Measurements from ENCODE around the gene VSTM2B.

Gene VSTM2B

DNA sequence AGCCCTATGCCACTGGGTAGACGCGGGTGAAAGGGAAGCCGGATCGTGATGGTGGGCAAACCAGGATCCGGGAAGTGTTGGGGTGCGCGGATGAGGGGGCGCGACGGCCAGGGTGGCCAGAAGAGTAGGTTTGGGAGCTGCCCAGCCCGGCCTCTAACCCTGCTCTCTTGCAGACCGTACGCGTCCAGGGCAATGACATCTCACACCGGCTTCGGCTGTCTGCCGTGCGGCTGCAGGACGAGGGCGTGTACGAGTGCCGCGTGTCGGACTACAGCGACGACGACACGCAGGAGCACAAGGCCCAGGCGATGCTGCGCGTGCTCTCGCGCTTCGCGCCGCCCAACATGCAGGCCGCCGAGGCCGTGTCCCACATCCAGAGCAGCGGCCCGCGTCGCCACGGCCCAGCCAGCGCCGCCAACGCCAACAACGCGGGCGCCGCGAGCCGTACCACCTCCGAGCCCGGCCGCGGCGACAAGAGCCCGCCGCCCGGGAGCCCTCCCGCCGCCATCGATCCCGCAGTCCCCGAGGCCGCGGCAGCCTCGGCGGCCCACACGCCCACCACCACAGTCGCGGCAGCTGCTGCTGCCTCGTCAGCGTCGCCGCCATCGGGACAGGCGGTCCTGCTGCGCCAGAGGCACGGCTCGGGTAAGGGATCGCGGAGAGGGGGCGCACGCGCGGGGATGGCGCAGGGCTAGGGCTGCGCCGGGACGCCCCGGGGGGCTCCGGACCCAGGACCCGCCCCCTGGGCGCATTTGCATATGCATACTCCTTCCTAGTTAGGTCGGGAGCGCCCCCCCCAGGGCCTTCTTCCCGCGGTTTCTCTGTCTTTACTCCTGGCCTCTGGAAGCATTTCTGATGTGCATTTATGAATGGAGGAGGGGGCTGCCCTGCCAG lies 4.1 kb downstream of the VSTM2B start:
- no peak for DNase-seq (ENCODE audit: low read depth, low spot score)

DNA sequence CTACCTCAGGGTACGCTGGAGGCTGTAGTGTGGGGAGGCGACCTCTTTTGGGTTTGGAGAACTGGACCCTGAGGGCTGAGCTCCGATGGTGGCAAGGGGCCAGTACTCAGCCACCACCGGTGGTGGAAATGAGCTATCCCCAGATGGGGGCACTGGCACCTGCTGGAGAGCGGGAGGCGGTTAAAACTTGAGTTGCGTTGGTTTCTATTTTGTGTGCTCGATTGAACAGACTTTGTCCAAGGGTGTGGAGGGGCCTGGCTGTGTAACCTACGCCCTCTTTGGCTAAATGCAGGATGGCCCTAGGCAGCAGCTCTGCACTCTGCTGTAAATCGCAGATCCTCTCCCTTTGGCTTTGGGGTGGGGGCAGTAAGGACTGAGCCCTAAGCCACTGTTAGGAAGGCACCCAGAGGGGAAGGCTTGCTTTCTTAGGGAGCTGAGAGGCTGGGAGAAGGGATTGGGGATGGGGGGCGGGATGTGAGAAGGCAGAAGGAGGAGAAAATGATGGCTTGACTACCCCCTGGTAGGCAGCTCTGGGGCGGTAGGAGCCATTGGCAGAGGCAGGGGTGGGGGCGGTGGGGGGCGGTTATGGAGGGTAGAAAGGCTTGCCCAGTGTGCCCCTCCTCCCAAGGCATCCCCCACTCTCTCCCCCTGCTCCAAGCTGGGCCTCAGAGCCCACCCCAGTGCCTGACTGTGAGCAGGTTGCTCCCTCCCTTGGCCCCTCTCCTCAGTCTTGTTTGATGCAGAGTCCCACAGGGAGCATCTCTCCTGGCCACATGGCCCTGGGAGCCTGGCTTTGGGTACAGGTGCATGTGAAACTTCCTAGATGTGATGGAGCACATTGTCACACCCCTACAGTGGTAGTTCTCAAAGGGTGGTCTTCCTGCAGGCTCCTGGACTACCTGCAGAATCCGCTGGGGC lies 5.0 kb downstream of the VSTM2B start:
- no peak for DNase-seq (ENCODE audit: low read depth, low spot score)

DNA sequence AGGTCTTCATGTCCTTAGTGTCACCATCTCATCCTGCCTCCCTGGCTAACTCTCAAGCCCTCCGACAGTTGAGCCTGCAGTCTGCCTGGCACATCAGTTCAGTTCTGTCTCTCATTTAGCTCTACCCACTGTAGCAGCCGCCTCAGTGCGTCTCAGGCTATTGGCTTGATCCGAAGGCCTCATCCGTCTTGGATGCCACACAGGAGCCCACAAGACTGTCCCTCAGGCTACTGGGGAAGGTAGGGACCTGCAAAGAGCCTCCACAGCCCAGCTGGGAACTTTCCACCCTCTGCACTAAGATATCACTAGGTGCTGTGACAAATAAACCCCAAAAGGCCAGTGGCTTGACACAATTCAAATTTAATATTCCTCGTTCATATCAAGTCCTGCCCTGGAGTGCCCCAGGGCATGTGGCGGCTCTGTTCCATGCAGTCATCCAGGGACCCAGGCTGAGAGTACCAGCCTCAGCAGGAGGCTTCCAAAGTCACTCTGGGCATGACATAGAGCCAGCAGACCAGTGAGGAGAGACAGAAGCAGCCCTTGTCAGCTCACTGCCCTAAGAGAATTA lies 5.7 kb downstream of the VSTM2B start:
- DNase-seq (ENCODE audit: low read depth, low spot score), result no peak

DNA sequence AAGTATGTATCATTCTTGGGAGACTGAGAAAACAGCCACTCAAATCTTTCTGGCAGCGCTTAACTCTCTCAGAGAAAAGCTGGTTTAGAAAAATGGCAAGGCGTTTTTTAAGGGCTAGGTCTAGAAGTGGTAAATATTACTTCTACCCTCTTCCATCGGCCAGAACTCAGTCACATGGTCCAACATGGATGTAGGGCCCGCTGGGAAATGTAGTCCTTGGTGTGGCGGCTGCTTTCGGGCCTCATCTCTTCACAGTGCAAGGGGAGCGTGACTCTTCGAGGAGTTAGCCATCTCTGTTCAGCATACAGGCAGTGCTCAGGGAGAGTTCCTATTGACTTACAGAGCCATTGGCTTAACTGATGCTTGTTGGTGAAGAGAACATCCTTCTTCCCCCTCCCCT lies 6.3 kb downstream of the VSTM2B start:
- DNase-seq (ENCODE audit: low read depth, low spot score), result no peak

DNA sequence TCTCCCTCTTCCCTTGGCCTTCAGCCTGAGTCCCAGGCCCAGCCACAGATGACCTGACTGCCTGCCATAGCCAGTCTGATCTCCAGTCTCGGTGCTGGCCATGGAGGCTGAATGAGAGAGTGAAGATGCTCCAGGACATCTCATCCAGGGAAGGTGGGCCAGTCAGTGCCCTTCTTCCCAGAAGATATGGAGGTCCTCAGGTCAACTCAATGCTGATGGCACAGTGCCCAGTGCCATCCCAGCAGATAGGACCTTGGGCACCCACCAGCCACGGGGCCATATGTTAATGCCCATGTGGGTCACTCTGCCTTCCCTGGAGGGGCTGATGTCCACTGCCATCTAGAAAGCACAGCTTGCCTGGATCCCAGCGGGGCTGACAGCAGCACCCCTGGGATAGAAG lies 7.2 kb downstream of the VSTM2B start:
- DNase-seq (ENCODE audit: low read depth, low spot score), result no peak

DNA sequence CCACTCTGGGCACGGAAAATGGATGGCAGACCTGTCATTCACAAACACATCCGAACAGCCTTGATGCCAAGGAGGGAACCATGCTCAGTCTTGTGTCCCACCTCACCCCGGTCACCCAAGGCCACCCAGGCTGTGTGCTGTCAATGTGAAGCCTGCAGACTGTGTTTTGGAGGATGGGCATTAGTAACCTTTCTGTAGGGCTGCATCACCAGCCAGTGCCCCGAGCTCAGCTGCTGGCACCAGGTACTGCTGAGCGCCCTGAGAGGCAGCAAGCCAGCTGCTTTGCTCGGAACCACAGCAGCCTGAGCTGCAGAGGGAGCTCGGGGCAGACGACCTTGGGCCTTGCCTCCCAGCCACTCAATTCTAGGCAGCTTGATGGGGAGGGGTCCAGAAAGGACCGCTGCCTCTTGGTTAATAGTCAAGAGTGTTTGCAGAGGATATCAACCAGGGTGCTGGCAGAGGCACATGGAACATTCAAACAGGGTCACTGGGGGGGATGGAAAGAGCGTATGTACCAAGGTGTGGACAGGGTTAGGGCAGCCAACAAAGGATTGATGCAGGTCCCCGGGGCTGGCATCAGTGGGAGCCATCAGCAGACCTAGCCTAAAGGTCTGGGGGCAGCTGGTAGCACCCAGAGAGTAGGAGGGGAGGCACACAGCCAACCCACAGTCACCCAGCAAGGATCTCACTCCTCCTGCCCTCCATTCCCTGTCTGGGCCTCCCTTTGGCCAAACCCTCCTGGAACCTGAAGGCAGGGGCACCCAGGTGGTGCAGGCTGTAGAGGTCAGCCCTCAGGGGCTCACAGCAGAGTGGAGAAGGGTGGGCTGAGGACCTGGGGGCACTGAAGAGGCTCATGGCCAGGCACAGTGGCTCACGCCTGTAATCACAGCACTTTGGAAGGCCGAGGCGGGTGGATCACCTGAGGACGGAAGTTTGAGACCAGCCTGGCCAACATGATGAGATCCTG lies 8.1 kb downstream of the VSTM2B start:
- no peak for DNase-seq (ENCODE audit: low read depth, low spot score)

DNA sequence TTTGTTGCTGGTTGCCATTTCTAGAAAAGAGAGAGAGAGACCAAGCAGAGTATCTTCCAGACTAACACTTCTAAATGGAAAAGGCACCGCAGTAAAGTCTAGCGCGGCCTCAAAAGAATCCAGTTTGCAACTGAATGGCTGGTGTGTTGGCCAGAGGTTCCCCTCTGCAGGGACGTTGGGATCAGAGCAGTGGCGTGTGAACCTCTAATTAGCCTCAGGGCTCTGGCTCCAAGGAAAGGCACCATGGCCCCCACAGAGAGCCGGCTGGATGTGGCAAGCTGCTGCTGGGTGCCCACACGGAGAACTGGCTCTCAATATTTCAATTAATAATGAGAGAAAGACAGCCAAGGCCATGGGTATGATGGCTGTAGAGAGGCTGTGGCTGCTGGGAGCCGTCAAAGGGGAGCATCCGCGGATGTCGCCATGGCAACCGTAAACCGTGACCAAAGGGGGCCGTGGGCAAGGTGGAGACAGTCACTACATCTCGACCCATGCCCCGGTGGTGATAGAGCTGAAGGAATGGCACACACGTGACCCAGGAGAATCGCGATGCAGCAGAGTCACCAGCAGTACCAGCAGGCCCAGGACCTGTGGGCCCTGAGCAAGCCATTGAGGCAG lies 9.5 kb downstream of the VSTM2B start:
- DNase-seq (ENCODE audit: low read depth, low spot score), result no peak

DNA sequence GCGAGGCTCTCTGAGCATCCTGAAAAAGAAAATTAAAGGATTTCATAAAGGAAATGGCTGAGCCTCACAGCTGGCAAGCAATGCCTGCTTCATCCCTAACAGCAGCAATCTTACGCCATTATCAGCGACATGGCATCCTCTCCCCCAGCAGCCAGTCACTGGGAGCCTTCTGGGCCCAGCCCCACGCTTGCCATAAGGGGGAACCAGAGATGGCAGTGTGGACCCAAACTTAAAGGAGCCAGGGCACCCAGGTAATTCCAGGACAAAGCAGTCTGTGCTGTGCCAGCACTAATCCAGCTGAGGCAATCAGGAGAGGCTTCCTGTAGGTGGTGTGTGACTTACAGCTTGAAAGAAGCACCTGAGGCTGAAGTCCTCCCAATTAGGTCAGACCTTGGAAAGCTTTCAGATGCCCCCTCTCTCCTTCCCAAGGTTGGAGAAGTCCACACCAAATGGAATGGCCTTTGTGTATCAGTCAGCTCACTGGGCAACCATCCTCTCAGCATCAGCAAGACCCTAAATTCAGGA lies 10.3 kb downstream of the VSTM2B start:
- DNase-seq (ENCODE audit: low read depth, low spot score), result no peak

DNA sequence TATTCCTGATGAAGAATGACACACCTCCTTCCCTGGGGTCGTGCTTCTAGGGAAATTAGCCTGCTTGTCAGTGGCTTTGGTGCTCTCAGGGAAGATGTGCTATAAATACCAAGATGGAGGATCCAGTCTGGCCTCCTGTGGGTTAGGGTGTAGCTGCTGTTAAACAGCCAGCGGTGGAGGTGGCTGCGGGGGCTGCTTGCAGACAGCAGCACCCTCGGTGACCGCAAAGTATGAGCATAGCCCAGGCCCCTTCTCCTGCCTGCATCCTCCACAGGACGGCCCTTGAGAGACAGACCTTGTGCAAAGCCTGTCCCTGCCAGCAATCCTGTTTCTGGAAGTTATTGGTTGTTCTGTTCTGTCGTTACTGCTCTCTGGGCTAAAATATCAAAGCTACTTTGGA lies 11.4 kb downstream of the VSTM2B start:
- DNase-seq (ENCODE audit: low read depth, low spot score), result no peak

DNA sequence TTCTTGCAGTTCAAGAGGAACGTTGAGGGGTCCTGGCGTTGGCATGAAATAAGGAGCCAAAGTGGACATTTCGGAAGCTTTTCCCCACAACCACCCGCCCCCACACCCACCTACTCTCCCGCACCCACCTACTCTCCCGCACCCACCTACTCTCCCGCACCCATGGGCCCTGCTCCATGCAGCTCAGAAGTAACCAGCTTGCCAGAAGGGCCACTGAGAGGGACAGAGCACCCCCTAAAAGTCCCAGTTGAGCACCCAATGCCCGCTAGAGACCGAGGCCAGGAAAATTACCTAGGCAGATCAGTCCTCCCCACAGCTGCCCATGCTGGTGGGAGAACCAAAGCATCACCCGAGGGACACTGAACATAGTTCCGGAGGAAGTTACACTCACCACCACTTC lies 11.8 kb downstream of the VSTM2B start:
- DNase-seq (ENCODE audit: low read depth, low spot score), result no peak

DNA sequence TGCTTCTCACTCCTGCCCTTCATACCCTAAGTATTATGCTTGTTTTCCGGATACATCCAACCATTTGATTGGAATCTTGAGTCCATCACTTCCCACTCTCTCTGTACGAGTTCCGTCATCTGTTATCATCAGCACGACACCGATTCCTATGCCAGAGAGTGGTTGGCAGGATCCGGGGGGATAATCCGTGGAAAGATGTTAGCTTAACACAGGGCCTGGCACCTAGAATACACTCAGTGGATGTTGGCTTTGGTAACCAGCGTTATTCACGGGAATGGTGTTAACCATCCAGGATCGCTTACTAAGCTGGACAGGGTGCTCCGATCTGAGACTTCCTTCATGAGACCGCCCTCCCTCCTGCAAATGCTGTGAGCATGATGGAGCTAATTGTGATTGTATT lies 12.4 kb downstream of the VSTM2B start:
- DNase-seq (ENCODE audit: low read depth, low spot score), result no peak

DNA sequence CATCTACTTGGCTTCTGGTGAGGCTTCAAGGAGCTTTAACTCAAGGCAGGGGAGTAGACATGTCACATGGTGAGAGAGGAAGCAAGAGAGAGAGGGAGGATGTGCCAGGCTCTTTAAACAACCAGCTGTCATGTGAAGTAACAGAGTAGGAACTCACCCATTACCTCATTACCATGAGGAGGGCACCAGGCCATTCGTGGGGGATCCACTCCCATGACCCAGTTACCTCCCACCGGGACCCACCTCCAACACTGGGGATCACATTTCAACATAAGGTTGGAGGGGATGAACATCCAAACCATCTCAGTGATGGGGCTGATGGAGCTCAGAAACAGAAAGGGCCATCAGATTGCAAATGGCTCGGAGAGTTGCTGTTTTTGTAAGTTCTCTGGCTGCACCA lies 12.9 kb downstream of the VSTM2B start:
- DNase-seq (ENCODE audit: low read depth, low spot score), result no peak

DNA sequence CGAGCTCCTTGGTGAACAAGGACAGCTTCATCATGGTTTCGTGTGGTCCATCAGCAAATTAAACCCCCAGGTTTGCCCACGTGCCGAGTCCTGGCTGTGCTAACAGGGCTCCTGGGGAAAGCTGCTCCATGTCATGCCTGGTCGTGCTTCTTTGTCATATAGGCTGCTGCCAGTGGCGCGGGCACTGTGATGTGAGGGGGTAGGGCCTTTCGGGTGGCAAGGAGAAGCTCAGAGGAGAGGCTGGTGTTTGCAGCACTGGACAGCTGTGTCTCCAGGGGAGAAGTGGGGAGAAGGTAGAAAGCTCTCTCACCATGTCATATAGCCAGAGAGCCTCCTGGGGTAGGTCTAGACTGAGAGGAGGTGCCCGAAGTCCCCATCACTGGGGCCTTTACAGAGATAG lies 13.3 kb downstream of the VSTM2B start:
- DNase-seq (ENCODE audit: low read depth, low spot score), result no peak

DNA sequence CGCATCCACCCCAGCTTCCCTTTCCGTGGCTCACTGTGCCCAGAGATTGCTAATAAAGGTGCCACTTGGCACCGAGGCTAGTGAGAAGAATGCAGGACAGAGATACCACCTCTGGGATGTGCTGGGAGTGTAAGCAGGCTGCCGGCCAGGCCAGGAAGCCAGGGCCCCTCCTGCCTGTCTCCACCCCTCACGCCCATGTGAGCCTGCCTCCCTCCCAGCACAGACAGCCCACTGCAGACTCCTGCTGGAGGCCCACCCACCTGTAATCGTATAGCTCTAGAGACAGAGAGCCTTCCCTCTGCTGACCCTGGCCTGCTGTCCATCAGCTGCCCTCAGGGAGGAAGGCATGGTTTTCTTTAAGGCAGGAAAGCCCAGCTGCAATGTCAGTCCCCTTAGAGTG lies 13.9 kb downstream of the VSTM2B start:
- no peak for DNase-seq (ENCODE audit: low read depth, low spot score)

DNA sequence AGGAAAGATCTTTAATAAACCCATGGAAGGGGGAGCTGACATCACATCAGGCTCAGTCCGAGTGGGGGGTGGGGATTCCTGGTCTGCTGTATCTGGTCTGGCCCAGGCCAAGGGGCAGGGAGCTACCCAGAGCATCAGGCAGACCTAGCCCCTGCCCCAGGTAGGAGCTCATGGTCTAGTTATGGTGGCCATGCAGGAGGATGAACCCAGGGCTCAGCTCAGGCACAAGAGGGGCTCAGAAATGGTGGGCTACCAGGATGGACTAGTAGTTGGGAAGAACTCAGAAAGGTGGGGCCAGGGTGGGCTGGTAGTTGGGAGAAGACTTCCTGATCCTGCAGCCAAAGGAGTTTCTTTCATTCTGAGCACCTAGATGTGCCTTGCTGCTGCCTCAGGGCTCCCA lies 14.3 kb downstream of the VSTM2B start:
- no peak for DNase-seq (ENCODE audit: low read depth, low spot score)

DNA sequence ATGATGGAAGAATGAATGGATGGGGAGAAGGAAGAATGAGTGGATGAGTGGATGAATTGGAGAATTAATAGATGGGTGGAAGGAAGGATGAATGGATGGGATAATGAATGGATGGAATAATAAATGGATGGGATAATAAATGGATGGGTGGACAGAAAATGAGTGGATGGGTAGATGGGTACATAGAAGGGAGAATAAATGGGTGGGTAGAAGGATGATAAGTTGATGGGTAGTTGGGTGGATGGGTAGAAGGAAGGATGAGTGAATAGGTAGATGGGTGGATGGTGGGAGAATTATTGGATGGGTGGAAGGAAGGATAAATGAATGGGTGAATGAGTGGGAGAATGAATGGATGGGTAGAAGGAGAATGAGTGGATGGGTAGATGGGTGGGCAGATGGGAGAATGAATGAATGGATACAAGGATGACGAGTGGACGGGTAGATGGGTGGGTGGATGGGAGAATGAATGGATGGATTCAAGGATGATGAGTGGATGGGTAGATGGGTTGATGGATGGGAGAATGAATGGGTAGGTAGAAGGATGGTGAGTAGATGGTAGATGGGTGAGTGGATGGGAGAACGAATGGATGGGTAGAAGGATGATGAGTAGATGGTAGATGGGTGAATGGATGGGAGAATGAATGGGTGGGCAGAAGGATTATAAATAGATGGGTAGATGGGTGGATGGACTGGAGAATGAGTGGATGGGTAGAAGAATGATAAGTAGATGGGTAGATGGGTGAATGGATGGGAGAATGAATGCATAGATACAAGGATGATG lies 15.9 kb downstream of the VSTM2B start:
- no peak for DNase-seq (ENCODE audit: low read depth, low spot score)

DNA sequence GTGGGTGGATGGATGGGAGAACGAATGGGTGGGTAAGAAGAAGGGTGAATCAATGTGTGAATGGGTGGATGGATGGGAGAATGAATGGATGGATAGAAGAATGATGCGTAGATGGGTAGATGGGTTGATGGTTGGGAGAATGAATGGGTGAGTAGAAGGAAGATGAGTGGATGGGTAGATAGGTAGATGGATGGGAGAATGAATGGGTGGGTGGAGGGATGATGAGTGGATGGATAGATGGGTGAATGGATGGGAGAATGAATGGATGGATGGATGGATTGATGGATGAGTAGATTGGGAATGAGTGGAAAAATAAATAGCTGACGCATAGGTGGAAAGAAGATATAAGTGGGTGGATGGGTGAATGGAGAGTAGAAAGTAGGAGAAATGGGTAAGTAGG lies 16.5 kb downstream of the VSTM2B start:
- no peak for DNase-seq (ENCODE audit: low read depth, low spot score)

DNA sequence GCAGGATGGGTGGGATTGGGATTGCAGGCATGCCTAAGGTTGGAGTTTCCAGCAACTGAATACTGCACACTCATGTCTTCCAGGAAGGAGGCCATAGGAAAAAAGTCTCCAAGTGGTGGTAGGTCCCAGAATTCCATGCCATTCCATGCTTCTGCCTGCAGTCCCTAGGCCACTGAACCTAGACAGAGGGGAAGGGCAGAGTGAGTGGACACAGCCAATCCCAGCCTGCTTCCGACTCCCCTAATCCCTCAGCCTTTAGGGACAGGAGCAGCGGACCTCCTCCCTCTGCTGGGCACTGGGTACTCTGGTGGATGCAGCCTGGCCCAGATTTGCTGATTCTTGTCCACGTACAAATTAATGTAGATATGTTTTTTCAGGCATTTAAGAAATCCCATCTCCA lies 17.0 kb downstream of the VSTM2B start:
- DNase-seq (ENCODE audit: low read depth, low spot score), result no peak

DNA sequence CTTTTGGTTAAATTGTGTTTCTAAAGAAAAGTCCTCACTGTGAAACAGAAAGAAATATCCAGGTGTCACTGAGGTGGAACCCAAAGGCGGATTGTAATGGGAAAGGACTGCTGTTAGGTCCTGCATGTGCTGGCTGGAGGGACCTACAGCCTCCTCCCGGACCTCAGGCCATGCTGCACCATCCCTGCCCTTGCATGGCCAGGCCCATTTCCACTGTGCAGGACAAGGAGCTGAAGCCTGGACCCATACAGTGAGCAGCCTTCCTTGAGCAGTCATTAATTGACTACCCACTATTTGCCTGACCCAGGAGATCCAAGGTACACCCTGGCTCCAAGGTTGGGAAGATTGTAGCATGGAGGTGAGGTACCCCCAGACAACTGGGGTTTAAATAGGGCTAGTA lies 17.6 kb downstream of the VSTM2B start:
- no peak for DNase-seq (ENCODE audit: low read depth, low spot score)
